ENCODE data around the gene LHX4.

Gene LHX4

DNA sequence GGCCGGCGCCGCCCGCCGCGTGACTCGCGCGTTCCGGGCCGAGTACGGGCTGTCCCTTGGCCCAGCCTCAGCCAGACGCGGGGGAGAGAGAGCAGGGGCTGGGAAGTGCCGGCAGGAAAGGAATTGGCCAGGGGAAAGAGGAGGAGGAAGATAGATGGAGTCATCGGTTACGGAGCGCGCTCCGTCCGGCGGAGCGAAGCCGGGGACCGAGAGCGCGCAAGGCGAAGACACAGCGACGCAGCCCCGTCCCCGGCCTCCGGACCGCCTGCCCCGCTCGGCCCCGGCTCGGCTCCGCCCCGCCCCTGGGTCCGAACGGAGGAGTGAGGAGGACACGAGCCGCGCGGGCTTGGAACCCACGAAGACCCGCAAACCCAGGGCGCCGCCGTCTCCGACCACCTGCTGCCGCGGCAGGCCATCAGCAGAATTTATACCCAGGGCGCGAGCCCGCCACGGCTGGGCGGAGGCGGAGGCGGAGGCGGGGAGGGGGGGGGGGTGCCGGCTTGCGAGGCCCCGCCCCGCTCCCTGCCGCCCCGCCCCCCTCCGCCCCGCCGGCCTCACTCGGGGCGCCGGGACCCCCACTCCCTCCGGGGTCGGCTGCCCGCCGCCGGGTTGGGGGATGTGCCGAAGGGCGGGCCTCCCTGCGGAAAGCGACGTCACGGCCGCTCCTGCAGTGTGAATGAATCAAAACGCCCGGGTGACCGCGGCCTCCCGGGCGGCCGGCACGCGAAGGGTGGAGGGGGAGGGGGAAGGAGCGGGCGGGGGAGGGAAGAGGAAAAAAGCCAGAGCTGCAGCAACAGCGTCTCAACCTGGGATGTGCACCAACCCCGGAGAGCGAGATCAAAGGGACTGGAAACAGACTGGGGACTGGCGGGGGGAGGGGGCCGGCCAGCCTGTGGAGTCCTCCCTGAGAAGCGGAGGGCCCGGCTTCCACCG is at the start of gene LHX4:
Gene LHX4, plus strand, starts transcription at position 782 of the 933 bp plus-strand sequence. CDS start 266 bp downstream, outside the sequence.
- no peak for DNase-seq

- no peak for DNase-seq
These were observed 49.0 kb upstream of the LHX4 start for GRCh38 chr1:180181048-180181447.

GRCh38 chr1:180181996-180182642 is 47.9 kb upstream of the LHX4 start:
- DNase-seq, result no peak

DNA sequence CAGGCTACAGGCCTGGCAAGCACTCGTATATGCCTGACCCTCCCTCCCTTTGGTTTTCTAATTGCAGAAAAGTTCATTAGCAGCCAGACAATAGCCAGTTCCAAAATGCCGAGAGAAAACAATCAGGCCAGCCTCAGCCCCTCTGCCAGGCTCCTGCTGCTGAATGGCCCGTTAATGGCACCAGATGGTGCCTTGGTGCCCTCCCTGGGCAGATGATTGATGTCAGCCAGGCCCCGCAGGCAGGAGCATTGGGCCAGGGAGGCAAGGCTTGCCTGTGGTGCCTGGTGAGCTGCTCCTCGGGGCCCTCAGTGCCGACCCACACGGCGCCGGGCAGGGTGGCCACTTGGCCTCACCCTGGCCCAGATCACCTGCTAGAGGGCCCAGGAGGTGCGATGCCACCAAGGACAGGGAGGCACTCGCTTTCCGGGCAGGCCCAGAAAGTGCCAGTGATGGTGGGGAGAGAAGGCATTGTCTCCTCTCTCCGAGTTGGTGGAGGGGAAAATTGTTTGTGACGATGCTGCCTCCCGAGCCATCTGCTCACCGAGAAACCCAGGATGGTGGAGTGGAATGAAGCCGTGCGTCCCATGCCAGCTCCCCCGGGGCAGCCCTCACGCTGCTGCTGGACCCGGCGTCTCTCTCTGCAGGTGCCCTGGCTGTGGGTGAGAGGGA is 47.3 kb upstream of the LHX4 start:
- DNase-seq, result no peak

DNA sequence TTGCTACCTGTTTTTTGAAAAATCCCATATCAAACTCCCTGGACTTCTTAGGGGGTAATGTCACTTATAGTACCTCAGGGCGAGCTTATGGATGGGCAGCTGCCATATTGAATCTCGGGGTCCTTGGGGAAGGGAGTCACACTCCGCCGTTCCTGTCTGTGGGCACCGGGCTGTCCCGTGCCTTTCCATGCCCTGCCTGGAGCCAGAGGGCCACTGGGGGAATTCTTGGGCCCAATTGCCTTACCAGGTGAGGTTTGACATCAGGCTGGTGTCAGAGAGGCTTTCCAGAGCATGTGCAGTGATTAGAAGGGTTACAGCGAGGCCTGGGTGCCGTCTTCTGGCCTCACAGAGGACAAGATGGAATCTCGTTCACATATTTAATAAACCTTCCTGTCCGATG is 46.6 kb upstream of the LHX4 start:
- no peak for DNase-seq

- no peak for DNase-seq
These were observed 46.0 kb upstream of the LHX4 start for GRCh38 chr1:180184041-180184440.

- DNase-seq, result no peak
These were observed 44.8 kb upstream of the LHX4 start for GRCh38 chr1:180185281-180185680.

DNA sequence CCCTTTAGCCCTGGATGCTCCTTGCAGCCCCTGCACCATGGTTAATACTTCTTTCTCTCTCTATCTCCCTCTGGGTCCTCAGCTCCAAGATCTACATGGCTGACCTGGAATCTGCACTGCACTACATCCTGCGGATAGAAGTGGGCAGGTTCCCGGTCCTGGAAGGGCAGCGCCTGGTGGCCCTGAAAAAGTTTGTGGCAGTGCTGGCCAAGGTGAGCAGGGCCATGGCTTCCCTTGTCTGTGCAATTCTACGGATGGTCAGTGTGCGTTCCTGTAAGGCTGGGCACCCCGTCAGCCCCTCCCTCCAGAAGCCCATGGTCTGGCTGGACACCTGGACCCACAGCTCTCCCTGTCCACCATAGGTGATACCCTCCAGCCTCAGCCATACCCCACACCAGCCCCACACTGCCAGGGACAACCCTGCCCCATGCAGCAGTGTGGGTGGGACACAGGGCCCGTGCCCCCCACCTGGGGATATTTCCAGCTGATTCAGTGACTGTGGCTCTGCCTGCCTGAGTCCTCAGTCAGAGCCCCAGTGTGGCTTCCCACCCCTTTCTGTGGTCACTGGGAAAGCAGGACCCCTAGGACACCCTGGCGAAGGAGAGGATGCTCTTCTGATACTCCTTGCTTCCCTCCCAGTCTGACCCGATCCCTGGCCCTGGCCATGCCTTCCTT is 44.0 kb upstream of the LHX4 start:
- no peak for DNase-seq

DNA sequence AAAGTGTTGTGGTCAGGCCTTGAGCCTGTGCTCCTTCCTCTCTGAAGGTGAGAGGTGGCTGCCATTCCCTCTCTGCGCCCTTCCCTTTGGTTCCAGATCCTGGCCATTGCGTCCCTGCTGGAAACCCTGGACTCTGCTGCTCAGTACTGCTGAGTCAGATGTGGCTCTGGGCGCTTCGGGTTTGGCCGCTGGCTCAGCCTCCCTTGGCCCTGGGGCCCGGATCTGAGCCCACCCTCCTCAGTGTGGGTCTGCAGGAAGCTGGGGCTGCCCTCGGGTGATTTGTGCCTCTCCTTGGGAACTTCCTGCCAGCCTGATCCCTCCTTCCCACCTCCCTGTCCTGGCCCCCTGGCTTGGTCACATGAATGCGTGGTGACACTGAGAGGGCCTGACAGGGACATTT is 43.2 kb upstream of the LHX4 start:
- DNase-seq, result no peak

DNA sequence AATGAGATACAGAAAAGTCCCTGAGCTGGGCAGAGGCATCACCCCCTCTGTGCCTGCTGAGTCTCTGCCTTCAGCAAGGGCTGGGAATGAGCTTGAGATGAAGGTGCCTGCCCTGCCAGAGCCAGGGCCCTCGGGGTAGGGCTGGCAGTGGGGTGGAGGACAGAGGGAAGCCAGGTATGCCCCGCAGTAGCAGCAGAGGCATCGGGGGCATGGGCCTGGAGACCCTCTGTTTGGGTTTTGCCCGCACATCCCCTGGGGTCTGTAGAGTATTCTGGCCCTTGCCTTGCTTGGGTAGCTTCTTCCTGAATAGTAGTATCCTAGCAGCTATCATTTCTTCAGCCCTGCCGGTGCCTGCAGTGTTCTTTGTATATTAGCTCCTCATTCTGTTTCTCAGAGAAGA is 42.4 kb upstream of the LHX4 start:
- DNase-seq, result no peak

- no peak for DNase-seq
These were observed 42.0 kb upstream of the LHX4 start for GRCh38 chr1:180188091-180188506.

DNA sequence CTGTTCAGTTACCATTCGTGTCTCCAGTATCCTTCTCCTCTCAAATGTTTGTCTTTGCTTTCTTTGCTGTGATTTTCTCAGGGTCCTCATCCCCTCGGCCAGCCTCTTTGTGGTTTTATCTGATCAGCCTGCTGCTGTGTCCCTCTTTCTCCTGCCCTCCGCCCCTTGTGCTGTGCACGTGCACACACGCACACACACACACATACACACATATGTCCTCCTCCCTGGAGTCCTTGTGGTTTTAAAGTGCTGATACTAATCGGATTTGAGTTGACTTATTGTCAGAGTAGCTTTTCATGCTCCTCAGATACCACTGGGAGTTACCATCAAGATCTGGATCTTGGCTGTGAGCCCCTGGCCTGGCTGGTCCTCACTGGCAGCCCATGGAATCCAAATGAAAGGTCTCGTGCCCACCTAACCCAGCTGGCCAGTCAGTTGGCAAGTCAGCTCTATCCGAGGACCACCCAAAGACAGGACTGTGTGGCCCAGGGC is 41.3 kb upstream of the LHX4 start:
- DNase-seq, result no peak

DNA sequence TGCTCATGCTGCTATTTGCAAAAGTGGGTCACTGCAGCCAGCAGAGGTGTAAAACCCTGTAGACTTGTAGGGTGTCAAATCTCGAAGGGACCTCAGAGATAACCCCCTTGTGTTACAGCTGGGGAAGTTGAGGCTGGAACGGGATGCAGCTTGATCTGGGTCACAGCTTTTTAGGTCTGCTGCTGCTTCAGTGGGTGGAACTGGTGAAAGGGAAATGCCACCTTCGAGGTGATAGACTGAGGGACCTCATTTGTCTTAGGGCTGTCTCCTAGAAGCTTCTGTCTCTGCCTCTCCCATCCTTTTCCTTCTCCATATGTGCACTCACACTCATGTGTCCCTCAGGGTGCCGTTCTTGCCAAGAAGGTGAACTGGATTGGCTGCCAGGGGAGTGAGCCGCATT is 40.0 kb upstream of the LHX4 start:
- DNase-seq, result no peak

DNA sequence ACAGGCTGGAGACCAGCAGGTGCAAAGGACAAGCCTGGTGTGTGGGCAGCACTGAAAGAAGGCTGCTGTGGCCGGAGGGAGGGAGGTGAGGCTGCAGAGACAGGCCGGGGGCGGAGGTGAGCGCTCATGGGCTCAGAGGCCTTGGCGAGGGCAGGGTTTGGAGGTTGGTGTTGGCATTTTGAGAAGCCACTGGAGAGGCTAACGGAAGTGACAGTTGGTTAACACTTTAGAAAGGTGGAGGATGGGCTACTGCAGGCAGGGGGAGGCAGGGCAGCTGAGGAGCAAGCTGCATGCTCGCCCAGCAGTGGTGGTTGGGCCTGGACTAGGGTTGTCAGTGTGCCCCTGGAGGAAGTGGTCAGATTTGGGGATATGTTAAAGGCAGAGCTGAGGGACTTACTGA is 37.9 kb upstream of the LHX4 start:
- no peak for DNase-seq

DNA sequence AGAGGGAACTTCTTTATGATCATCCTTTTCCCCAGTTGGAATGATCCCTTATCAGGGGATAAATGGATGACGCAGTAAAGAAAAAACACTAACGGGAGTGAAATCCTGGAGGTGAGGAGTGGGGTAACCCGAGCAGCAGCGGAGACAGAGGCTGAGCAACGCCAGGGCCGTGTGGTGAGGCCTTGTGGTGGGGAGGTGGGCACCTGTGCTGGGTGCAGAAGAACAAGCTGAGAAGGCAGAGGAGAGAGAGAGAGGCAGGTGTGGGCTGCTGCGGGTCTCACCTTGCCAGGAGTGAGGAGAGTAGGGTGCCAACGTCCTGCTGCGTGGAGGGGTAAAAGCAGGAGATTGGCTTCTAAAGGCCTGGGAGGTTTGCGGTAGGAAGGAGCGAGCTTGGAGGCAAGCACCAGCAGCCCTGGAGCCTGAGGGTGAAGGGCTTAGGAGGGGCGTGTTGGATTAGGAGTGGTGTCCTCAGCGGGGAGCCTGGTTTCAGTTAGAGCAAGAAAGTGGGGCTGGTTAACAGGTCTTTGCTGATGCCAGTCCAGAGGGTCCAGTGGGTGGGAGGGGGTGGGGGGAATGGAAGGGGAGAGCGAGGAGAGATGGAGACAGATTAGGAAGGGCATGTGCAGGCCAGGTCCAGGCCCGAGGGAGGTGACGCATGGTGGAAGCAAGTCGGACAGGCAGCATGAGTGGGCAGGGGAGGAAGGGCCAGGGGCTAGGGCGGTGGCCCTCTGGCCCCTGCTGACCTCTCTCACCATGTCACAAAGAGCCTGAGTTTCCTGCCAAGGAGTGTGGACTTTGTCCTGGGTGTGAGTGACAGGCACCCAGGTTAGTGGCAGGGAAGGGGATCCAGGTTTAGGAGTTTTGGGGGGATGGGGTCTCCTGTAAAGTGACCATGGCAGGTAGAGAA is 36.7 kb upstream of the LHX4 start:
- DNase-seq, result no peak

GRCh38 chr1:180194048-180194425 is 36.0 kb upstream of the LHX4 start:
- DNase-seq, result no peak

GRCh38 chr1:180194546-180195207 is 35.4 kb upstream of the LHX4 start:
- no peak for DNase-seq

DNA sequence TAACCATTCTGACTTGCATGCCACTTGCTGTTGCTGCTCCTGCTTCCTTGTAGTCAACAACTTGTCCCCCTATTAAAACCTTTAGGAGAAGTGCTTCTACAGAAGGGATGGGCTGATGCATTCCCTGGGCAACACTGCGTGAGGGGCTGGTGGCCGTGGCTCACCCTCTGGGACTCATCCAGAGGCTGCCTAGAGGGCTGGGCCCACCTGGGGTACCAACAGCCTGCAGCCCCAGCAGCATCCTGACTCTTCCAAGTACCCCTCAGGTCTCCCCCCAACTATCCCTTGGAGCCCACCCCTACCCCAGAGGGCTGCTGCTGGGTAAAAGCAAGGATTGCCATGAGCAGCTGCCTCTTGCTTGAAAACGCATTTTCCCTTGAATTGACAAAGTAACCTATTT is 34.7 kb upstream of the LHX4 start:
- no peak for DNase-seq

- DNase-seq, result no peak
These were observed 34.1 kb upstream of the LHX4 start for GRCh38 chr1:180195916-180196315.

DNA sequence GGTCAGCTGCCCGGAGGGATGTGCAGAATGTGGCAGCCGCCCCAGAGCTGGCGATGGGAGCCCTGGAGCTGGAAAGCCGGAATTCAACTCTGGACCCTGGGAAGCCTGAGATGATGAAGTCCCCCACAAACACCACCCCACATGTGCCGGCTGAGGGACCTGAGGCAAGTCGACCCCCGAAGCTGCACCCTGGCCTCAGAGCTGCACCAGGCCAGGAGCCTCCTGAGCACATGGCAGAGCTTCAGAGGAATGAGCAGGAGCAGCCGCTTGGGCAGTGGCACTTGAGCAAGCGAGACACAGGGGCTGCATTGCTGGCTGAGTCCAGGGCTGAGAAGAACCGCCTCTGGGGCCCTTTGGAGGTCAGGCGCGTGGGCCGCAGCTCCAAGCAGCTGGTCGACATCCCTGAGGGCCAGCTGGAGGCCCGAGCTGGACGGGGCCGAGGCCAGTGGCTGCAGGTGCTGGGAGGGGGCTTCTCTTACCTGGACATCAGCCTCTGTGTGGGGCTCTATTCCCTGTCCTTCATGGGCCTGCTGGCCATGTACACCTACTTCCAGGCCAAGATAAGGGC is 33.5 kb upstream of the LHX4 start:
- no peak for DNase-seq

GRCh38 chr1:180197231-180197630 is 32.8 kb upstream of the LHX4 start:
- DNase-seq, result no peak
